SK-N-MC (cell line): Measurements from ENCODE around the gene TPD52L1.

ENCODE experiments used
- DNase-seq: peaks from one replicate; pipeline ENCODE4 v3.0.0-alpha.2; 2011; ENCODE audit warnings: low read depth, low spot score
- H3K27ac ChIP-seq: fragments of 200-600 bp; sonication (generic); 2 replicates; pipeline ENCODE4 v1.5.1; 2016; ENCODE audit warnings: mixed run types
- H3K36me3 ChIP-seq: fragments of 200-600 bp; sonication (generic); 2 replicates; pipeline ENCODE4 v1.6.1; 2017; ENCODE audit warnings: antibody characterized with exemption, low read length, mixed read lengths; ENCODE audit not compliant: insufficient read depth
- H3K4me3 ChIP-seq: fragments of 200-600 bp; sonication (generic); 2 replicates; pipeline ENCODE4 v1.5.1; 2016
- H3K9ac ChIP-seq: fragments of 200-600 bp; sonication (generic); 2 replicates; pipeline ENCODE4 v1.8.0; 2017; ENCODE audit warnings: mixed run types, mixed read lengths; ENCODE audit not compliant: insufficient read length
- H3K9me3 ChIP-seq: fragments of 200-600 bp; sonication (generic); 2 replicates; pipeline ENCODE4 v1.6.1; 2017; ENCODE audit warnings: low read depth, mild to moderate bottlenecking, antibody characterized with exemption, low read length, moderate library complexity, mixed read lengths
- EZH2 ChIP-seq: fragments of 200-600 bp; sonication (generic); IDR thresholded peaks from one replicate; pipeline ENCODE4 v1.6.1; 2017; ENCODE audit warnings: antibody characterized with exemption
- FOXP2 ChIP-seq: optimal IDR thresholded peaks from 2 replicates; pipeline ENCODE3; 2011; ENCODE audit warnings: mild to moderate bottlenecking, moderate library complexity; ENCODE audit not compliant: insufficient read depth; ENCODE audit errors: extremely low read length, control extremely low read depth
- POLR2AphosphoS5 ChIP-seq: IDR thresholded peaks from 2 replicates; pipeline ENCODE4 v1.6.1; 2012; ENCODE audit warnings: mild to moderate bottlenecking, low read depth, low read length, borderline replicate concordance

Gene TPD52L1

DNA sequence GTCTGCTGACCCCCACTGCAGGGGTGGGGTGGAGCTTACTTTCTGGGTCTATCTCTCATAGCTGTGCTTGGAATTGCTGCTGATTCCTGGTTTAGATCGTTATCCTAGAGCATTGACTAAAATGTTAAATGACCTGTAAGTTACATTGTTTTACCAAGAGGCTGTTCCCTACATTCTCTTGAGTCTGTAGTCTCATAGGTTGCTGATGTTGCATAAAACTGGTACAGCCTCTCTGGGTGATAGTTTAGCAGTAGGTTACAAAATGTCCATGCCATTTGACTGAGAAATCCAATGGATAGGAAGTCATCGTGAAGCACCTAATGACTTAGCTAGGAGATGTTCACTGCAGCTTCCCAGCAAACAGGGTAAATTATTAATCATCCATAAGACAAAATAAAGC lies 62.4 kb downstream of the TPD52L1 start:
- Histone ChIP-seq H3K36me3 (no peaks in the 10 kb centered on the region), H3K9ac (no peak overlapping the region), H3K9me3 (no peaks in the 10 kb centered on the region), H3K4me3 (no peak overlapping the region), H3K27ac (no peak overlapping the region)
- DNase-seq: no peak
- TF ChIP-seq POLR2AphosphoS5: no peak
- TF ChIP-seq FOXP2: no peak
- TF ChIP-seq EZH2: no peak

DNA sequence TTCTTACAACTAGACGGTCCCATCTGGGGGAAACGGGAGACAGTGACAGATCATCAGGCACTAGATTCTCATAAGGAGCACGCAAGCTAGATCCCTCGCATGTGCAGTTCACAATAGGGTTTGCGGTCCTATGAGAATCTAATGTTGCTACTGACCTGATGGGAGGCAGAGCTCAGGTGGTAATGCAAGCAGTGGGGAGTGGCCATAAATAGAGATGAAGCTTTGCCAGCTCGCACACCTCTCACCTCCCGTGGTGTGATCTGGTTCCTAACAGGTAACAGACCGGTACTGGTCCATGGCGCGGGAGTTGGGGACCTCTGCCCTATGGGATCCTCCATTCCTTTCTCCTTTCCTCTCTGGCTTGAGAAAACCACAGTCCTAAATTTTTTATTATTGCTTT lies 63.8 kb downstream of the TPD52L1 start:
- H3K9ac ChIP-seq: no peak overlapping the region
- TF ChIP-seq FOXP2: no peak
- no peak for TF ChIP-seq EZH2
- no peak for TF ChIP-seq POLR2AphosphoS5
- no peak for DNase-seq
- no peaks in the 10 kb centered on the region for H3K36me3 ChIP-seq
- no peak overlapping the region for H3K27ac ChIP-seq
- H3K9me3 ChIP-seq: no peaks in the 10 kb centered on the region
- no peak overlapping the region for H3K4me3 ChIP-seq

DNA sequence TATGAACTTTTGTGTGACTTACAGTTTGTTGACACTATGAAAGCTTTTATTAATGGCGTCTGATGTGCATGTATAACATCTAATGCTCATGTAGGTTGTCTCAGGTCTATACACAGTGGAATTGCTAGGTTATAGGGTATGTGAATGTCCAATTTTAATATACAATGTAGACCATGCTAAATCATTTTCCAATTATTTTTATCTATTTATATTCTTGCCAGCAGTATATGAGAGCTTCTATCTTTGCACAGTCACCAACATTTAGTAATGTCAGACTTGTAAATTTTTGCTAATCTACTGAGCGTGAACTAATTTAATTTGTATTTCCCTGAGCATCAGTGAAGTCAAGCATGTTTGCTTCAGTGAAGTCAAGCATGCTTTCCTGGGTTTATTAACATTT lies 64.4 kb downstream of the TPD52L1 start:
- no peaks in the 10 kb centered on the region for H3K9me3 ChIP-seq
- no peak overlapping the region for H3K27ac ChIP-seq
- no peak for TF ChIP-seq EZH2
- TF ChIP-seq FOXP2: no peak
- TF ChIP-seq POLR2AphosphoS5: no peak
- no peaks in the 10 kb centered on the region for H3K36me3 ChIP-seq
- no peak overlapping the region for H3K9ac ChIP-seq
- DNase-seq: no peak
- H3K4me3 ChIP-seq: no peak overlapping the region

DNA sequence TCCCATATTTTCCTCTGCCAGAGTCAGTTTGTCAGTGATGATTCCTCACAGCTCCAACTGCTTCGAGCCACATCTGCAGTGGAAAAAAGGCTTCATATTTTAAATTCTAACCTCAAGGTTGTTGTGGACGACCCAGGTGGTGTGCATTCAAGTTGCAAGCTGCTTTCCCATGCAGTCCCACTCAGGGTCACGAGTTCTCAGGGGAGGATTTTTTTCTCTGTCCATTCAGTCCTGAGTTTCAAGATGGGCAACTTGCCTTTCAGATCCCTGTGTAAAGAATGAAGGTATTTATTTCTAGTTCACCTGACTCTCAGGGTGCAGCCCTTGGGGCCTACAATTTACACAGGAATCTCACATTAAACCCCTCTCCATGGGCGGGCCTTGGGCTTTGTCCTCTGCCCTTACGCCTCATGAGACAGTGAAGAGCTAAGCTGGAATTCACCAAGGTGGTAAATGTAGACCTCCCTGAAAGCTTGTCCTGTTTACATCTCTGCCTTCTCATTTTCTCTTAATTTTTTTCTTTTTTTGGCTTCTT lies 65.9 kb downstream of the TPD52L1 start:
- Histone ChIP-seq H3K4me3 (no peak overlapping the region), H3K36me3 (no peaks in the 10 kb centered on the region), H3K9me3 (no peaks in the 10 kb centered on the region), H3K27ac (no peak overlapping the region), H3K9ac (no peak overlapping the region)
- TF ChIP-seq FOXP2 (no peak), POLR2AphosphoS5 (no peak), EZH2 (no peak)
- no peak for DNase-seq

DNA sequence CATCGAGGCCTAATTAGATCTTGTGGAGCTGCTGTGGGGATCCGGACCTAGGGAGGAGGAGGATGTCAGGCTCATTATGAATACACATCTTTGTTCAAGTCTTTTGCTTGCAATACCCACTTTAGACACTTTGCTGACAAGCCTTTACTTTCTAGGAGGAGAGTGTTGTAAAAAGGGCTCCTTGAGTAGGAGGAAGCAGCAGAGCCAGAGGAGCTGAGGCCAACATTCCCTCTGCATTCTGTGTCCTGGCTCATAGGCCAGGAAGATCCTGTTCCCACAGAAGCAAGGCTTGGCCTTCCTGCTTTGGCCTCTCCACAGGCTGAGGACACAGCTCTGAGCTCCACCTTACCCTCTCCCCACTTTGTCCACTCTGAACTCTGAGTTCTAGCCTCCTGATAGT lies 67.1 kb downstream of the TPD52L1 start:
- no peak overlapping the region for H3K27ac ChIP-seq
- TF ChIP-seq FOXP2: no peak
- TF ChIP-seq POLR2AphosphoS5: no peak
- no peak for TF ChIP-seq EZH2
- no peaks in the 10 kb centered on the region for H3K36me3 ChIP-seq
- H3K4me3 ChIP-seq: no peak overlapping the region
- no peak overlapping the region for H3K9ac ChIP-seq
- no peaks in the 10 kb centered on the region for H3K9me3 ChIP-seq
- DNase-seq: no peak

DNA sequence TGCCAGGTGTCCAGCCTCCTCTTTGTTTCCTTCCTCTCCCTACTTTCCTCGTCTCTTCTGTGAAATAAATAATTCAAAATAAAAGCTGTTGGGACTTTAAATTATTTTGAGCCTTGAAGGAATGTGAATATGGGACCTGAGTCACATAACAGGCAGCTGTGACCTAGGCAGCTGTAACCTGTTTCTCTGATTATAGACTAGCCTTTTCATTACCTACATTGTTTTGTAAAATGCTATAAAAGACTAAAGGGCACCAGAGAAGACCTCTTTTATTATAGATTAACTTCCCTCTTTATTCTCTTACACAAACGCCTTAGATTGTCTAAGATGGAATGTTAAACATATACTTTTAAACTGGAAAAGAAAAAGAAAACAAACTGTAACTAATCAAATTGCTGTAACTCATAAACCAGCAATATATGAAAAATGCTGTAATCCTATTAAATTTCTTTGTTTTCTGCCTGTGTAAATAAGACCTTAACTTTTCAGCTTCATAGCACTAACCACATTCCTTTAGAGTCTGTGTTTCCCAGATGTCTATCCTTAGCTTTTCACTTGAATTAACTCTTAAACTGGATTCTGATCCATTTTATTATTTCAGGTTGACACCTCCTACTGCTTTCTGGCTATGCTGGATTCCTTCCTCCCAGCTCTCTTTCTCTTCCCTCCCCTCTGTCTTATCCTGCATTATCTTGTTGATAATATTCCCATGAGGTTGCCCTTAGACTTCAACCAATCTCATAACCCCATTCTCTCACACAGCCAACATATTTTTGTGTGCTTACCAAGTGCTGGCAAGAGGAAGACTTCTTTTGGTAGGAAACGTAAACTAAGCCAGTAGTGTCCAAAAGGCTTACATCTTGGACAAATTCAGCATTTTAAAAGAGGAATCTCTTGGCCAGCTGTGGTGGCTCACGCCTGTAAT lies 69.2 kb downstream of the TPD52L1 start:
- no peaks in the 10 kb centered on the region for H3K36me3 ChIP-seq
- no peak for DNase-seq
- H3K9me3 ChIP-seq: no peaks in the 10 kb centered on the region
- no peak overlapping the region for H3K9ac ChIP-seq
- H3K4me3 ChIP-seq: no peak overlapping the region
- H3K27ac ChIP-seq: peak overlapping the region; percentile 47
- no peak for TF ChIP-seq FOXP2
- no peak for TF ChIP-seq POLR2AphosphoS5
- no peak for TF ChIP-seq EZH2

DNA sequence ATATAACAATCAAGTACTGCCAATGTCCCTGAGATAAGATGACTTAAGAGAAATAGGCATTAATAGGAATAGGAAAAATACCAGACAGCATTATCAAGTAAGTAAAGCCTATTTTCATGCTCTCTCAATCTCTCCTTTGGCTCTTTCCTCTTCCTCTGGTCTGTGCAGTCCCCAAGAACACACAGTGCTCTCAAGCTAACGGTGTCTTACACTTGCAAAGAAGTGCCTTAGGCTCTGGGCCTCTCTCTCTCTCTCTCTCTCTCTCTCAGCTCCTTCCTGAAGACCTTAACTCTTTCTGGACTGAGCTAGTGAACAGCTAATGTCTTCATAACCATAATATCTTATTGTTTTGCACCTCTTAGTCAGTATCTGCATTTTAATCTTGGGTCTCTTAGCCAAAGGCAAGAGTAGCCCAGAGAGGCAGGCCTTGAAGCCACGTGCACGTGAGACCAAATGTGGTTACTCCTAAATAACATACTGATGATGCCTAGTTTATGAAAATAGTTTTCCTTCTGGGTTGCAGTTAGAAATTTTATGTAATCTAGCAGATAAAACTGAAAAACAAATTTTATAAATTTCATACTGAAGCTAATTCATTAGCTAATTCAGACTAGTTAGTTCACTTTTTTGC lies 70.8 kb downstream of the TPD52L1 start:
- Histone ChIP-seq H3K4me3 (0 out of 2 replicates have a peak overlapping the region, but pooled peaks have one; percentile 7), H3K9ac (peak overlapping the region; percentile 13), H3K36me3 (no peaks in the 10 kb centered on the region), H3K9me3 (no peaks in the 10 kb centered on the region), H3K27ac (peak overlapping the region; percentile 58)
- DNase-seq: no peak
- TF ChIP-seq POLR2AphosphoS5: no peak
- no peak for TF ChIP-seq FOXP2
- TF ChIP-seq EZH2: no peak

DNA sequence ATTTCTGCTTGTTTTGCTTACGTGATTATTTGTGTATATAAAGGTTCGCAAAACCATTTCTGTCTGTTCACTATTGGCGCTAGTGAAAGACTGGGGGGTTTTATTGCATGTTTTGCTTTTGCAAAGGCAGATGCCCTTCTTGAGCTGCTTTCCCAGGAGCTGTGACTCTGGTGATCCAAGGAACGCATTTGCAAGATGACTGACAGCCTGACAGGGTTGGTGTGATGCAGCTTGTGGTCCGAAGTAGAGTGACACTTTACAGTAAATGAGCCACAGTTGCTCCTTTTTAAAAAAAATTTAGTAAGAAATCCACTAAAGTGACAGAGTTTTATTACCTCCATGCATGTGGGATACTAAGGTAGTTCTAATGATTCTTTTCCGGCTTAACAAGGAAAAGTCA lies 73.7 kb downstream of the TPD52L1 start:
- H3K9me3 ChIP-seq: no peaks in the 10 kb centered on the region
- DNase-seq: no peak
- H3K9ac ChIP-seq: no peak overlapping the region
- no peak overlapping the region for H3K27ac ChIP-seq
- no peaks in the 10 kb centered on the region for H3K36me3 ChIP-seq
- H3K4me3 ChIP-seq: no peak overlapping the region
- TF ChIP-seq FOXP2 (no peak), EZH2 (no peak), POLR2AphosphoS5 (no peak)
